SK-N-SH treated with all-trans-retinoic acid at 6 μM for 48 hours (cell line): ENCODE data around the gene PLCB1.
A peak's percentile ranks its signal among the peaks of the same experiment; 100 is the strongest.

Experiments used
- CREB5 ChIP-seq: fragments of 250-450 bp; sonication (Bioruptor Pico); IDR thresholded peaks from 2 replicates; pipeline ENCODE4 v1.5.1; 2020; ENCODE audit warnings: low read depth, mild to moderate bottlenecking, moderate library complexity
- ISL1 ChIP-seq: fragments of 250-450 bp; sonication (Bioruptor Pico); IDR thresholded peaks from 2 replicates; pipeline ENCODE4 v2.1.2; 2022; ENCODE audit warnings: mild to moderate bottlenecking, moderate library complexity
- PATZ1 ChIP-seq: fragments of 250-450 bp; sonication (Bioruptor Pico); IDR thresholded peaks from 2 replicates; pipeline ENCODE4 v1.8.0; 2020; ENCODE audit warnings: mild to moderate bottlenecking, moderate library complexity, borderline replicate concordance
- RARB ChIP-seq: fragments of 250-450 bp; sonication (Bioruptor Pico); IDR thresholded peaks from 2 replicates; pipeline ENCODE4 v1.8.0; 2021; ENCODE audit warnings: mild to moderate bottlenecking, moderate library complexity
- ZNF8 ChIP-seq: fragments of 450-650 bp; formaldehyde crosslinking; IDR thresholded peaks from 2 replicates; pipeline ENCODE4 v1.5.0; 2020; ENCODE audit warnings: mild to moderate bottlenecking, moderate library complexity

GRCh38 chr20:8388141-8388540, 256.1 kb downstream of the PLCB1 start:
- TF ChIP-seq RARB (CRISPR knock-in tag) (no peak), CREB5 (CRISPR knock-in tag) (no peak), PATZ1 (CRISPR knock-in tag) (no peak), ZNF8 (no peak), ISL1 (CRISPR knock-in tag) (peak; percentile 71)
